ENCODE results near the gene TTLL12. TPM values are rescaled to one million over a fixed set of nuclear protein-coding genes. Genes with fewer than 3 reads are reported as not detected.

The TTLL12 gene
- total RNA-seq, 1 experiment from 2014 or later: 100 TPM

DNA sequence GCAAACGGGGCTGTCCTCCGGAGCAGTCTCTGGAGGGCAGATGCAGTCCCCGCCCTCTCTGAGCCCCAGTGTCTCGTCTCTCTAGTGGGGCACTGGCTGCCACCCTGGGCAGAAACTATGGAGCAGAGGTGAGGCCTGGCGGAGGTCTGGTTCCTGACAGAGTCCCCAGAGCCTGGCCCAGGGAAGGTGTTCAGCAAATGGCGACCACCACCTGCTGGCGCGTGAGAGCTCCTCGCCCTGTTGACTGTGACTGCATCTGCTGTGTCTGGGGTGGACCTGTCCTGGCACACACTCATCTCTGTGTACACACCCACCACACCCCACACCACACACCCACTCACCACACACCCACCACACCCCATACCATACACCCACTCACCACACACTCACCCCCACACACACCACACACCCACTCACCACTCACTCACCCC lies 18.3 kb upstream of the TTLL12 start:
- ChIA-PET POLR2A (no interaction called here), RAD21 (ENCODE audit: low non-redundant PET in 1 of 2, low total read pairs in 2 of 2, uncharacterized antibody in 2 of 2, unreplicated experiment in 2 of 2) (no interaction called here)
- H3K79me2 ChIP-seq (ENCODE audit: insufficient read depth, low read length): no peaks in the 10 kb centered on the region

More for the DNA sequence above, 18.3 kb upstream of the TTLL12 start:
- CTCF ChIA-PET: no interaction called here
- no peaks in the 10 kb centered on the region for H3K9me3 ChIP-seq (ENCODE audit: control insufficient read depth in 1 of 2, insufficient read depth in 1 of 2, low read depth in 1 of 2, low read length in 2 of 2)
- DNase-seq (ENCODE audit: low read depth, low spot score): no peak
- ATAC-seq: no peak
- H3K9me2 ChIP-seq (ENCODE audit: insufficient read depth): no peaks in the 10 kb centered on the region
- no peaks in the 10 kb centered on the region for H3K36me3 ChIP-seq (ENCODE audit: control insufficient read depth in 1 of 2, insufficient read depth in 2 of 2, low read length in 2 of 2)
- H4K20me1 ChIP-seq (ENCODE audit: insufficient read depth): no peaks in the 10 kb centered on the region
- no peak overlapping the region for H3K9ac ChIP-seq (ENCODE audit: low read length)
- no peak for TF ChIP-seq REST (IDR thresholded peaks at IDR 0.05; ENCODE audit: low read depth)
- TF ChIP-seq SIN3A (IDR thresholded peaks at IDR 0.05; ENCODE audit: low read depth): no peak
- no peak for TF ChIP-seq ATF3 (IDR thresholded peaks at IDR 0.05)
- no peak for TF ChIP-seq EGR1 (IDR thresholded peaks at IDR 0.05; ENCODE audit: low read depth)
- TF ChIP-seq ZBTB33 (IDR thresholded peaks at IDR 0.05; ENCODE audit: extremely low read depth, insufficient replicate concordance, low read length): no peak
- no peak for TF ChIP-seq ZFX (IDR thresholded peaks at IDR 0.05)
- no peak for TF ChIP-seq CTCF (IDR thresholded peaks at IDR 0.05 in 2 of 3, conservative IDR thresholded peaks at IDR 0.05 in 1 of 3; ENCODE audit: borderline replicate concordance in 1 of 3, insufficient read depth in 1 of 3, low read depth in 2 of 3, low read length in 2 of 3)
- no peak for TF ChIP-seq JUND (IDR thresholded peaks at IDR 0.05)
- no peak for TF ChIP-seq CEBPB (IDR thresholded peaks at IDR 0.05; ENCODE audit: low read depth)
- TF ChIP-seq TCF7L2 (IDR thresholded peaks at IDR 0.05; ENCODE audit: borderline replicate concordance, extremely low read depth, insufficient read depth, insufficient read length): no peak
- TF ChIP-seq EZH2 (IDR thresholded peaks at IDR 0.05): no peak
- TF ChIP-seq RAD21 (IDR thresholded peaks at IDR 0.05; ENCODE audit: low read depth): no peak
- TF ChIP-seq SRF (IDR thresholded peaks at IDR 0.05; ENCODE audit: low read depth): no peak
- peaks cover 0 to 11% of the 10 kb centered on the region in 2 experiments; a peak in 2 of 4 replicates for H3K4me1 ChIP-seq (ENCODE audit: control insufficient read depth in 1 of 2, insufficient read depth in 2 of 2, low read length in 2 of 2)
- H3K4me2 ChIP-seq (ENCODE audit: low read length): no peak overlapping the region
- intact Hi-C loops (cut with micrococcal nuclease): no loop called here
- no peak overlapping the region for H3K4me3 ChIP-seq (replicated peaks in 1 of 2; ENCODE audit: low read depth in 1 of 2, low read length in 2 of 2)
- H3K27ac ChIP-seq (ENCODE audit: low read depth, low read length): no peak overlapping the region
- no peaks in the 10 kb centered on the region for H3K27me3 ChIP-seq (ENCODE audit: insufficient read depth, low read length)
- no TSS peak for BruUV-seq (replicated peaks)
- no peak overlapping the region for H2AFZ ChIP-seq (ENCODE audit: low read depth, low read length, poor library complexity, severe bottlenecking)

Data from HCT116 (cell line).